ENCODE measurements around the gene TUFT1.
A peak's percentile ranks its signal among the peaks of the same experiment; 100 is the strongest.

The TUFT1 gene, protein sequence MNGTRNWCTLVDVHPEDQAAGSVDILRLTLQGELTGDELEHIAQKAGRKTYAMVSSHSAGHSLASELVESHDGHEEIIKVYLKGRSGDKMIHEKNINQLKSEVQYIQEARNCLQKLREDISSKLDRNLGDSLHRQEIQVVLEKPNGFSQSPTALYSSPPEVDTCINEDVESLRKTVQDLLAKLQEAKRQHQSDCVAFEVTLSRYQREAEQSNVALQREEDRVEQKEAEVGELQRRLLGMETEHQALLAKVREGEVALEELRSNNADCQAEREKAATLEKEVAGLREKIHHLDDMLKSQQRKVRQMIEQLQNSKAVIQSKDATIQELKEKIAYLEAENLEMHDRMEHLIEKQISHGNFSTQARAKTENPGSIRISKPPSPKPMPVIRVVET

DNA sequence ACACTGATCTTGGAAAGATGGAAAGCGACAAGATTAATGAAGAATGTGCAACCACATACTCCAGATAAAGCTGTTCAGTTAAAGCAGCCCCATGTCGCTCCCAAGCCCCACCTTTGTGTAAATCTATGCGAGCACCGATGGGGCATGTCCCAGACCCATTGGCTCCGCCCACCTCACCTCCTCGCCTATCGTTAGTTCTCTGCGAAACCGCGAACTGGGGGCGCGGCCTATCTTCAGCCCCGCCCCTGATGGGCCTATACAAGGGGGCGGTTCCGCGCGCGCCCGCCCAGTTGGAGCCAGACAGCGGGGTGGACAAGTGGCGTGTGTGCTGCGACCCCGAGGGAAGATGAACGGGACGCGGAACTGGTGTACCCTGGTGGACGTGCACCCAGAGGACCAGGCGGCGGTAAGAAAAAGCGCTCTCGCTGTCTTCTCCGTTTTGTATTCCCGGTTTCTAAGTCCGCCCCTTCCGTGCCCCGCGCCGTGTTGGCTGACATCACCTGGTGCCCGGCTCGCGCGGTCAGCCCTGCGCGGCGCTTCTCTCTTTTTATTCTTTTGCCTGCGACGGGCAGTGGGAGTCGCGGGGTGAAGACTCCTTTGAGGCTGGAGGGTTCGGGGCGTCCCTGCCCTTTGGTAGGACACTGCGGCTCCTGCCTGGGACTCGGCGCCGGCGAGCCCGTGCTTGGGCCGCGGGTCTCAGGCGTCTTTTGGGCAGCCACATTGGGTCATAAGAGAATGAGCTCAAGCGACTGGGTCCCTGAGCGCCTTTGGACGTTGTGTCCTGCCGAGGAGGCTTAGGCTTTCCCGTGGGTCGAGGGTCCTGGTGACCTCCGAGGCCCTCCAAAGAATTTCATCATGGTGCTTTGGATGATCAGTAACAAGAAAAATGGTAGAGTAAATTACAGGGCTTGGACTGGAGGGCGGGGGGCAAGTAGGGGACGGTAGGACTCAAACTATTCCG, at the start of gene TUFT1:
Gene TUFT1 (plus strand): TSS at position 289 of the 961 bp plus-strand sequence. CDS start 58 bp downstream, at position 347.
- DNase-seq = peak; percentile 96

- no peak for DNase-seq
These were observed 48.5 kb upstream of the TUFT1 start for GRCh38 chr1:151491641-151492040.

DNA sequence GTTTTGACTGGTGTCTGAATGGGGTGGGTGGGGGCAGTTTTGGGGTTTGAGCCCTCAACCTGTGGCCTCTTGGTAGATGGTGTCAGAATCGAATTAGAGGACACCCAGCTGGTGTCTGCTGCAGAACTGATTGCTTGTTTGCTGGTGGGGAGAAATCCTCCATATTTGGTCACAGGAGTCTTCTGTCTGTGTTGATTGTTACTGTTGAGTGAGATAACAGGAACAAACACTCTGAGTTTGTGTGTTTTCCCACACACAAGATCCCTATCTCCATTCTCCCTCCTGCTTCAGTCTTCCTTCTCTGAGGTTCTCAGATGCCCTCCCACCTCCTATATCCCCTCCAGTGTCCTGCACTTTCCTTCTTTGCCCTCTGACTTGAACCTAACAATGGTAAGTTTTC, 48.0 kb upstream of the TUFT1 start:
- DNase-seq = no peak

DNA sequence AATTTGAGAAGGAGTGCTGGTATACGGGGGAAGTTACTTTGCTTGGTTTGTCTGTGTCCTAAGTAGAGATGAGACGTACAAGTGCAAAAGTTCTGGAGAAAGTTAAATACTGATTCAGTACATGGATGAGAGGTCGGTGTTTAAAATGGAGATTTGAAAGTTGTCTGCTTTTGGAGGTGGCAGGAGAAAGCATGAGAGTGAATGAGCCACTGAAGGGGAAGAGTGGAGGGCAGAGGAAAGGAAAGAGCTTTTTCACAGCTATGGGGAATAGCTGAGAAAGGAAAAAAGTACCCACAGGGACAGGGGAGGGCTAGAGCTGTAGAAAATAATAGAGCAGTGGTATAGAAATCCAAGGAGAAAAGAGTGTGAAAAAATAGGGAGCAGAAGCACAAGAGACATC, 47.1 kb upstream of the TUFT1 start:
- DNase-seq = no peak

- peak in 1 of 2 experiments; percentile 28 for DNase-seq
These were observed 45.3 kb upstream of the TUFT1 start for GRCh38 chr1:151494741-151495281.

- no peak for DNase-seq
These were observed 44.8 kb upstream of the TUFT1 start for GRCh38 chr1:151495316-151495715.

DNA sequence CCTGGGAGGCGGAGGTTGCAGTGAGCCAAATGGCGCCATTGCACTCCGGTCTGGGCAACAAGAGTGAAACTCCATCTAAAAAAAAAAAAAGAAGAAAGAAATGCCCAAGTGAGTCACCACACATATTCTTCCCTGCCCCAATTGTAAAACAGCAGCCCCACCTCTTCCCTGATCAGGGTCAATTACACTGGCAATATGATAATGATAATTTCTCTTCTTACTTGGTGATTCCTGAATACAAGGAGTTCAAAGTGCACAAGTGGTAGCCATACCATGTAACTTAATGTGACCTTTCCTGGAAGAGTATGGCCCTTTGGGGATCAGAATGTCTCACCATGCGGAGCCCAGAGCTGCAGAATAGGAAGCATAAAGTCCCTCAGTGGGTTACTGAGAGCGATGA, 40.7 kb upstream of the TUFT1 start:
- DNase-seq = no peak

- DNase-seq = no peak
These were observed 40.2 kb upstream of the TUFT1 start for GRCh38 chr1:151499930-151500329.

- no peak for DNase-seq
These were observed 38.6 kb upstream of the TUFT1 start for GRCh38 chr1:151501474-151501873.

- DNase-seq = no peak
These were observed 37.9 kb upstream of the TUFT1 start for GRCh38 chr1:151502035-151502700.

- no peak for DNase-seq
These were observed 37.0 kb upstream of the TUFT1 start for GRCh38 chr1:151502859-151503780.

DNA sequence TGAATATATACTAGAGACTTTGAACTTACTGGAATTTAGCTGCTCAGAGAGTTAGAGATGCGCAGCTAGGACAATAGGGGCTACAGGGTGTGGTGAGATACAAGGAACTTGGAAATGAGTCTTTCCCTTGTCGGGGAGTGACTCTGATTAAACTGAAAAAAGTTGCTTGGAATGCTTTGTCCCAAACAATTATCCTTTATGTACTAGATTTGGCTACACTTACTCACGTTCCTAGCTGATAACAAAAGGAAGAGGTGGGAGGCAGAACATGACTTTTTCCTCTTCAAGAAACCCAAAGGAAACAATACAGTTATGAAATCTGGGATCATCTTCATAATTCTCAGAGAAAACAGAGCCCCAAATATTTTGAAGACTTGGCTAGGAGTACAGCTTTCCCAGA, 35.9 kb upstream of the TUFT1 start:
- no peak for DNase-seq

- DNase-seq = no peak
These were observed 35.4 kb upstream of the TUFT1 start for GRCh38 chr1:151504759-151505158.

GRCh38 chr1:151508833-151509232, 31.3 kb upstream of the TUFT1 start:
- DNase-seq = no peak

DNA sequence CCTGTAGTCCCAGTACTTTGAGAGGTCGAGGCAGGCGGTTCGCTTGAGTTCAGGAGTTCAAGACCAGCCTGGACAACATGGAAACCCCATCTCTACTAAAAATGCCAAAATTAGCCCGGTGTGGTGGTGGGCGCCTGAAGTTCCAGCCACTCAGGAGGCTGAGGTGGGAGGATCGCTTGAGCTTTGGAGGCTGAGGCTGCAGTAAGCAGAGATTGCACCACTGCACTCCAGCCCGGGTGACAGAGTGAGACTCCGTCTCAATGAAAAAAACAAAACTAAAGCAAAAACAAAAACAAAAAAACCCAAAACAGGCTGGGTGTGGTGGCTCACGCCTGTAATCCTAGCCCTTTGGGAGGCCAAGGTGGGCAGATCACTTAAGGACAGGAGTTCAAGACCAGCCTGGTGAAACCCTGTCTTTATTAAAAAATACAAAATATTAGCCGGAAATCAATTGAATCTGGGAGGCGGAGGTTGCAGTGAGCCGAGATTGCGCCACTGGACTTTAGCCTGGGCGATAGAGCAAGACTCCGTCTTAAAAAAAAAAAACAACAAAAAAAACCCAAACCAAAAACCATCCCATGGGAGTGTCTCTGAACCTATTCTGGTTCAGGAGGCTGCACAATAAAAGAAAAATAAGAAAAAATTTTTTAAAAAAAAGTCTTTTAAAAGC, 30.6 kb upstream of the TUFT1 start:
- DNase-seq = no peak

GRCh38 chr1:151510020-151510405, 30.1 kb upstream of the TUFT1 start:
- no peak for DNase-seq

- no peak for DNase-seq
These were observed 29.5 kb upstream of the TUFT1 start for GRCh38 chr1:151510614-151510956.

DNA sequence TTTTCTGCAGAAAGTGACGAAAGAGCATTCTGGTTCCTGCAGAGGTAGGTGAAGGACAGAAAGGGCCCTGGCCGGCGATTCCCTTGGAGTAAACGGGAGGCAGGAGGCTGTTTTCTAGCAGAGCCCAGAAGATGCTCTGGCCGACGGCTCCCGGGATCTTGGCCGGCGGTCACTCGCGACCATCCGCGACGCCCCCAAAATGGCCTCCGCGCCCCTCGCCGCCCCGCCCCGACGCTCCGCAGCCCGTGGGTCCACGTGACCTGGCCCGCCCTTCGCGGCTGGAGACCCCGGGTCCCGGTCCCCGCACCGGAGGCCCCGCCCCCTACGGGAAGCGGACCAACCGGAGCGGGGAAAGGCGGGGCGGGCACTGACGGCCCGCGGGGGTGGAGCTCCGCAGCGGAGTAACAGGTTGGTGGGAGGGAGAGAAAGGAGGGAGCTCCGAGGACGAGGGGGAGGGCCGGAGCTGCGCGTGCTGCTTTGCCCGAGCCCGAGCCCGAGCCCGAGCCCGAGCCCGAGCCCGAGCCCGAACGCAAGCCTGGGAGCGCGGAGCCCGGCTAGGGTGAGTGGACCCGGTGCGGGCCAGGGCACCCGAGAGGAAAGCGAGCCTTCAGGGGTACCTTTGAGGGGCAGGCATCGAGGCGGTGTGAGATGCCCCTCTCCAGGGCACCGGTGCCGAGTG, 29.0 kb upstream of the TUFT1 start, which contains the start of gene CGN:
Gene CGN (plus strand): TSS at position 431 of the 679 bp plus-strand sequence. CDS start 7,133 bp downstream, outside the sequence.
- DNase-seq = peak; percentile 97 to 98

- peak; percentile 32 to 63 for DNase-seq
These were observed 28.4 kb upstream of the TUFT1 start for GRCh38 chr1:151511636-151512215.

- no peak for DNase-seq
These were observed 27.8 kb upstream of the TUFT1 start for GRCh38 chr1:151512326-151512725.

Data from NCI-H2081 (cell line).